ENCODE measurements around the gene CNNM3.

- no peak for TF ChIP-seq POLR2A (IDR thresholded peaks at IDR 0.05; ENCODE audit: low read length)
- TF ChIP-seq GATA1 (IDR thresholded peaks at IDR 0.05; ENCODE audit: low read depth, low read length) = no peak
These were observed 59.6 kb downstream of the CNNM3 start for GRCh38 chr2:96875498-96876268.
